Activated T-cell treated with anti-CD3 and anti-CD28 coated beads, Interleukin-2, amount 50 U/mL, for 1 hour (primary cell): ENCODE results near the gene SCYGR2.

Experiments
- DNase-seq: peaks from one replicate; pipeline ENCODE4 v3.0.0-alpha.2; 2020

The SCYGR2 gene

GRCh38 chr2:227613272-227613660 is 14.6 kb downstream of the SCYGR2 start:
- no peak for DNase-seq

- no peak for DNase-seq
These were observed 15.6 kb downstream of the SCYGR2 start for GRCh38 chr2:227614246-227614645.

GRCh38 chr2:227614740-227615139 is 16.0 kb downstream of the SCYGR2 start, which contains the start of gene SCYGR3:
TSS of gene SCYGR3 (minus strand) at chr2:227614840. CDS start at chr2:227614840, 0 bp downstream.
- no peak for DNase-seq

GRCh38 chr2:227615181-227615580 is 16.5 kb downstream of the SCYGR2 start:
- no peak for DNase-seq

GRCh38 chr2:227615906-227616305 is 17.2 kb downstream of the SCYGR2 start:
- no peak for DNase-seq

GRCh38 chr2:227616631-227617030 is 17.9 kb downstream of the SCYGR2 start:
- no peak for DNase-seq

- no peak for DNase-seq
These were observed 18.9 kb downstream of the SCYGR2 start, which contains the start of gene SCYGR4 for GRCh38 chr2:227617316-227618230. TSS of gene SCYGR4 (plus strand) at chr2:227617498. CDS start at chr2:227617498, 0 bp downstream.

- DNase-seq, result no peak
These were observed 24.5 kb downstream of the SCYGR2 start for GRCh38 chr2:227623226-227623625.

- DNase-seq, result no peak
These were observed 26.7 kb downstream of the SCYGR2 start for GRCh38 chr2:227625420-227625819.

GRCh38 chr2:227626580-227627151 is 28.0 kb downstream of the SCYGR2 start:
- no peak for DNase-seq

GRCh38 chr2:227627769-227628168 is 29.1 kb downstream of the SCYGR2 start:
- DNase-seq, result no peak

GRCh38 chr2:227629435-227629834 is 30.7 kb downstream of the SCYGR2 start:
- DNase-seq, result no peak

GRCh38 chr2:227630322-227630721 is 31.6 kb downstream of the SCYGR2 start:
- no peak for DNase-seq

- no peak for DNase-seq
These were observed 34.1 kb downstream of the SCYGR2 start for GRCh38 chr2:227632827-227633226.

GRCh38 chr2:227634201-227634600 is 35.5 kb downstream of the SCYGR2 start:
- DNase-seq, result no peak

GRCh38 chr2:227642656-227643055 is 44.0 kb downstream of the SCYGR2 start:
- DNase-seq, result no peak

- no peak for DNase-seq
These were observed 45.4 kb downstream of the SCYGR2 start for GRCh38 chr2:227643990-227644551.
